MCF 10A (cell line): ENCODE results near the gene GSG1L. TPM values are rescaled to one million over a fixed set of nuclear protein-coding genes. Genes with fewer than 3 reads are reported as not detected.
A peak's percentile ranks its signal among the peaks of the same experiment; 100 is the strongest.

Experiments used
- BruUV-seq: library from RNA; stranded (reverse); fragments of 400-500 nt; replicated peaks from 2 replicates; lab custom pipeline; 2021; lab: Mats Ljungman, UMichigan
- CTCF ChIA-PET: fragments of 300-600 bp; sonication (Branson Sonifier 250); formaldehyde crosslinking; extraction: SDS; loops from one replicate; lab custom pipeline; 2021; ENCODE audit warnings: antibody characterized with exemption, inconsistent platforms; lab: Yijun Ruan, JAX
- POLR2A ChIA-PET: fragments of 300-600, 350-650 bp; sonication (Branson Sonifier 250); formaldehyde crosslinking; extraction: SDS; loops from one replicate; lab custom pipeline; 2020; ENCODE audit warnings: antibody characterized with exemption, inconsistent platforms; lab: Yijun Ruan, JAX
- DNase-seq: peaks from one replicate; pipeline ENCODE4 v3.0.0-alpha.2; 2018; ENCODE audit not compliant: unreplicated experiment
- H3K27ac Mint-ChIP-seq: one replicate; pipeline ENCODE4 v1.8.0; 2022; ENCODE audit warnings: mild to moderate bottlenecking, low read depth, mixed read lengths; ENCODE audit not compliant: unreplicated experiment
- H3K27me3 Mint-ChIP-seq: one replicate; pipeline ENCODE4 v1.8.0; 2022; ENCODE audit warnings: mixed read lengths; ENCODE audit not compliant: insufficient read depth, unreplicated experiment
- H3K36me3 Mint-ChIP-seq: one replicate; pipeline ENCODE4 v1.8.0; 2022; ENCODE audit warnings: mild to moderate bottlenecking, moderate library complexity, mixed read lengths; ENCODE audit not compliant: insufficient read depth, unreplicated experiment
- H3K4me1 Mint-ChIP-seq: one replicate; pipeline ENCODE4 v1.8.0; 2022; ENCODE audit warnings: mixed read lengths; ENCODE audit not compliant: insufficient read depth, unreplicated experiment
- H3K4me3 Mint-ChIP-seq: one replicate; pipeline ENCODE4 v1.8.0; 2022; ENCODE audit warnings: mild to moderate bottlenecking, moderate library complexity, mixed read lengths; ENCODE audit not compliant: unreplicated experiment
- H3K9me3 Mint-ChIP-seq: one replicate; pipeline ENCODE4 v1.8.0; 2022; ENCODE audit warnings: mixed read lengths; ENCODE audit not compliant: unreplicated experiment
- CTCF ChIP-seq: fragments of 200-600 bp; IDR thresholded peaks from one replicate; pipeline ENCODE4 v1.8.0; 2022; ENCODE audit warnings: antibody characterized with exemption, mild to moderate bottlenecking; ENCODE audit not compliant: unreplicated experiment
- intact Hi-C: fragments of 100-400 bp; cut with micrococcal nuclease; formaldehyde crosslinking; loops from 2 replicates; pipeline ENCODE4 v1.14.1; 2022
- total RNA-seq: library from RNA; stranded (reverse); gene quantifications from 2 replicates; pipeline ENCODE4 v1.2.3, GENCODE V29; 2022

GSG1L gene
- total RNA-seq, 1 experiment from 2014 or later: not detected

- intact Hi-C loops: no loop called here
- Mint-ChIP-seq H3K9me3 (no peaks in the 10 kb centered on the region), H3K27me3 (peaks cover 57% of the 10 kb centered on the region), H3K4me3 (no peak overlapping the region), H3K36me3 (no peaks in the 10 kb centered on the region), H3K27ac (no peak overlapping the region), H3K4me1 (no peaks in the 10 kb centered on the region)
- ChIA-PET CTCF (interaction anchor here (1.5 kb wide), 1 partner anchor 12 kb away, joined by 3 read pairs; no protein-coding TSS in a partner anchor), POLR2A (no interaction called here)
- DNase-seq: no peak
- BruUV-seq: no TSS peak
- no peak for TF ChIP-seq CTCF
Measured at GRCh38 chr16:27907457-27907972, 156.0 kb downstream of the GSG1L start.

GRCh38 chr16:27906883-27907282 is 156.6 kb downstream of the GSG1L start:
- no TSS peak for BruUV-seq
- Mint-ChIP-seq H3K9me3 (no peaks in the 10 kb centered on the region), H3K4me3 (no peak overlapping the region), H3K27ac (no peak overlapping the region), H3K4me1 (no peaks in the 10 kb centered on the region), H3K27me3 (peaks cover 61% of the 10 kb centered on the region), H3K36me3 (no peaks in the 10 kb centered on the region)
- TF ChIP-seq CTCF: no peak
- POLR2A ChIA-PET: no interaction called here
- CTCF ChIA-PET: interaction anchor here (1.5 kb wide), 1 partner anchor 11 kb away, joined by 3 read pairs; no protein-coding TSS in a partner anchor
- DNase-seq: peak; percentile 6
- intact Hi-C loops: no loop called here

GRCh38 chr16:27903046-27903655 is 160.4 kb downstream of the GSG1L start:
- H3K9me3 Mint-ChIP-seq: no peaks in the 10 kb centered on the region

More at GRCh38 chr16:27903046-27903655, 160.4 kb downstream of the GSG1L start:
- Mint-ChIP-seq H3K36me3 (no peaks in the 10 kb centered on the region), H3K4me3 (no peak overlapping the region), H3K27ac (no peak overlapping the region), H3K27me3 (peaks cover 56% of the 10 kb centered on the region), H3K4me1 (no peaks in the 10 kb centered on the region)
- ChIA-PET POLR2A (no interaction called here), CTCF (interaction anchor here (0.7 kb wide), 1 partner anchor 206 kb away, joined by 3 read pairs; no protein-coding TSS in a partner anchor)
- intact Hi-C loops: no loop called here
- DNase-seq: no peak
- BruUV-seq: no TSS peak
- no peak for TF ChIP-seq CTCF
